ENCODE data around the gene TAF11L5. TPM values are rescaled to one million over a fixed set of nuclear protein-coding genes. Genes with fewer than 3 reads are reported as not detected.
"Not testable (repeated sequence)": the region's sequence is repeated elsewhere in the genome, so short reads cannot be mapped to it uniquely, and the experiment has no call there.

Gene TAF11L5
- total RNA-seq = not detected

DNA sequence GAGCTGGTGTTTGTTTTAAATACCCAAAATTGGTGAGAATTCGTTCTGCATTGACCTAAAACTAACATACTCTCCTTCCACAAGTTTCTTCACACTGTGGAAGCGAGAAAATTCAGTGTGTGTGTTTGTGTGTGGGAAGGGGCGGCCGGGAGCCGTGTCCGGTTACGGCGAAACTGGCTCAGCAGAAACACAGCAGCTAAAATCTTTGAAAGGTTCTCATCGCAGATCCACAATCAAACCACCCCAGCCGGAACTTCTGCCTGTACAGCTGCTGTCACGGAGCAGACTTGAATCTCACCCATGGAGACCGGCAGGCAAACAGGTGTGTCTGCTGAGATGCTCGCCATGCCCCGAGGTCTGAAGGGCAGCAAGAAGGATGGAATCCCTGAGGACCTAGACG, at the start of gene TAF11L5:
TSS of gene TAF11L5 (plus strand) at position 301 of the 400 bp plus-strand sequence.
- ATAC-seq; DNase-seq (ENCODE audit: low spot score); H3K36me3 Mint-ChIP-seq; H3K27me3 Mint-ChIP-seq; H3K9me3 Mint-ChIP-seq; H3K4me3 Mint-ChIP-seq; H3K4me1 Mint-ChIP-seq (ENCODE audit: low read depth in 2 of 2); H3K27ac Mint-ChIP-seq: not testable (repeated sequence)

DNA sequence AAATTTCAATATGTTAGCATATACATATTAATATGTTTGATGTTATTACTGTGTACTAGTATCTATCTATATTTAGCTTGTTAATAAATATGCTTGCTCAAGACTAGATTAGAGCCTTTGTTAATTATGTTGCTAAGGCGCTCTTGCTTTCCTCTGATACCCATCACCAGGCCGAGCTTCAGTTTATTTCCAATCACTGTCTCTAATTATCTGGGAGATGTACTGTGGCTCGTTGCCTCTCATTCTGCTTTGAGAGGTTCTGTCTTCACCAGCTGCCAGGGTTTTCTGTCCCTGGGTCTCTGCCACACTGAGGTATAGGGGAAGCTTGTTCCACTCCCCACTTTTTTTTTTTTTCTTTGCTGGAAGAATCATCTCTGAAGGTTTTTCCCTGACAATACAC, 48.0 kb upstream of the TAF11L5 start:
- Mint-ChIP-seq H3K4me3 (no peak overlapping the region), H3K27me3 (no peaks in the 10 kb centered on the region), H3K27ac (no peak overlapping the region), H3K9me3 (peaks cover 8% of the 10 kb centered on the region), H3K4me1 (ENCODE audit: low read depth in 2 of 2) (no peaks in the 10 kb centered on the region), H3K36me3 (peaks cover 2% of the 10 kb centered on the region)
- ATAC-seq (no peak), DNase-seq (ENCODE audit: low spot score) (no peak)

DNA sequence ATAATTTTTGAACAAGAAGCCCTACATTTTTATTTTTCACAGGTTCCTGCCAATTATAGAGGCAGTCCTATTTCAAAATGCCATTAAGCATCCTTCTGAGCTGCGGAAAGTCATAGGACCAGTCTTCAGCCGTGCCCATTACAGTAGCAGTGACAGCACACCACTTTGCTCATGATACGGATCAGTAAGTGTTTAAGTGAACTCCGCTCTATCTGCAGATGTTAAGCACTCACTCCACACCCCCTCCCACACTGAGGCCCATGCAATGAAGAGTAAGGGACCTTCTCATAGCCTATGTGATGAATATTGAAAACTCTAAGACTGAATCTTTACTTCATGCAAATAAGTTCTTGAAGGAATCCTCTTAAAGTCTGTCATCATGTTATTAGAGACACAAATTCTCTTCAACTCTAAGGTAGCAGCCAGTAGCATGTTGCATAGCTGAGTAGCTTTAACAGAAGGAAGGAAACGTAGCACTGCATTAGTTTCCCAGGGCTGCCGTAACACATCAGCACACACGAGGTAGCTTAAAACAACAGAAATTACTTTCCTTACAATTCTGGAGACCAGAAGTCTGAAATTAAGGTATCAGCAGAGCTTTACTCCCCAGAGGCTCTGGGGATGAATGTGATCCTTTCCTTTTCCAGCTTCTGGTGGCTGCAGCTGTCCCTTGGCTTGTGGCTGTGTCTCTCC, 47.3 kb upstream of the TAF11L5 start:
- H3K36me3 Mint-ChIP-seq = no peaks in the 10 kb centered on the region
- DNase-seq (ENCODE audit: low spot score) = no peak
- peaks cover 6% of the 10 kb centered on the region for H3K9me3 Mint-ChIP-seq
- no peaks in the 10 kb centered on the region for H3K4me1 Mint-ChIP-seq (ENCODE audit: low read depth in 2 of 2)
- H3K27ac Mint-ChIP-seq = no peak overlapping the region
- ATAC-seq = no peak
- no peaks in the 10 kb centered on the region for H3K27me3 Mint-ChIP-seq
- no peak overlapping the region for H3K4me3 Mint-ChIP-seq

DNA sequence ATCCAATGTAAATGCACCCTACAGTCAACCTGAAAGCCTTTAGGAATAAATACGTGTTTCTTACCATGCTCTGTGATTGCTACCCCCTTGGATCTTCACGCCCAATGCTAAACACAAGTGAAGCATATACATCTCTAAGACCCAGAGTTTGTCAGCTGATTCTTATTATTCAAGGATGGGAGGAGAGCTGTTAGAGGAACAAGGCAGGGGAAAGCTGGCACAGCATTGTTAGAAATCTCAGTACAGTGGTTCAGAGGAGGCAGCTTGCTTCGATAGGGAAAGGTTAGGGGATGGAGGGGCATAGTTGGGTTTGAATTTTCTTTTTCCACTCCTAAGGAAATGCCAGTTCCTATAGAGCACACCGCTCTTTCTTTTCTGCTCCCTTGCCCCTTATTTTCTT, 43.7 kb upstream of the TAF11L5 start:
- ATAC-seq (no peak), DNase-seq (ENCODE audit: low spot score) (no peak)
- Mint-ChIP-seq H3K27ac (no peak overlapping the region), H3K4me3 (no peak overlapping the region), H3K36me3 (no peaks in the 10 kb centered on the region), H3K4me1 (ENCODE audit: low read depth in 2 of 2) (no peaks in the 10 kb centered on the region), H3K9me3 (peaks cover 6% of the 10 kb centered on the region), H3K27me3 (no peaks in the 10 kb centered on the region)

DNA sequence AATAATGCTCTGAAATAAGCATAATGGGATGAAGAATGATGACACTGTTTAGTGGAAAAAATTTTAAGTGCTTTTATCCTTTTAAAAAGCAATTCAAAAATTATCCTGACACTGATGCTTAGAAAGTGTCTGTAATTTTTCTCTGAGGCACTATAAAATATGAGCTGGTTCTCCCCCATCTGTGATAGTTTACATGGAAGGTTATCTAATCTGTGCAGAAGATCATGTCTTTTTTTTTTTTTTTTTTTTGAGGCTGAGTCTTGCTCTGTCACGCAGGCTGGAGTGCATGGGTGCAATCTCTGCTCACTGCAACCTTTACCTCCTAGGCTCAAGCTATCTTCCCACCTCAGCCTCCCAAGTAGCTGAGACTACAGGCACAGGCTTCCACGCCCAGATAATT, 42.2 kb upstream of the TAF11L5 start:
- Mint-ChIP-seq H3K9me3 (peaks cover 6% of the 10 kb centered on the region), H3K36me3 (no peaks in the 10 kb centered on the region), H3K4me3 (no peak overlapping the region), H3K27ac (no peak overlapping the region), H3K27me3 (no peaks in the 10 kb centered on the region), H3K4me1 (ENCODE audit: low read depth in 2 of 2) (no peaks in the 10 kb centered on the region)
- DNase-seq (ENCODE audit: low spot score) (no peak), ATAC-seq (no peak)

DNA sequence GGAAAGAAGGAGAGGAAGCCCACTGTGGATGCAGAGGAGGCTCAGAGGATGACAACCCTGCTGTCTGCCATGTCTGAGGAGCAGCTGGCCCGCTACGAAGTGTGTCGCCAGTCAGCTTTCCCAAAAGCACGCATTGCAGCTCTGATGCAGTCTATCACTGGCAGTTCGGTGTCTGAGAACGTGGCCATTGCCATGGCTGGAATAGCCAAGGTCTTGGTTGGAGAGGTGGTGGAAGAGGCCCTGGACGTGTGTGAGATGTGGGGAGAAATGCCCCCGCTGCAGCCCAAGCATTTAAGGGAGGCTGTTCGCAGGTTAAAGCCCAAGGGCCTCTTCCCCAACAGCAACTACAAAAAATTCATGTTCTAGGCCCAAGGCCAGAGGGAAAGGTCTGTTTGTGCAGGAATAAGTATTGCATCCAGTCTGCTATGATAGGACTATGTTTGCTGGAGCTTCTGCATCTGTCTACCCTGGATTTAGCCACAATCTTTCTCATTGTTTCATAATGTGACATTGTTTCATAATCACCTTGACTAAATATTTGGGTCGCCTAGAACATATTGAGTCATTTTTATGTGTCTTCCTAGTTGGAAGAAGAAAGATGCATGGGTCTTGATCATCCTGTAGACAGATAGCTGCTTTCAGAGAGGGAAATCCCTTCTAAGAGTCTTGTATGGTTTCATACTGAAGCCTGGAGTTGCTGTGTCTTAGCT, 38.4 kb upstream of the TAF11L5 start:
- H3K9me3 Mint-ChIP-seq; H3K4me1 Mint-ChIP-seq (ENCODE audit: low read depth in 2 of 2); H3K27me3 Mint-ChIP-seq; ATAC-seq; H3K36me3 Mint-ChIP-seq; H3K27ac Mint-ChIP-seq; DNase-seq (ENCODE audit: low spot score); H3K4me3 Mint-ChIP-seq: not testable (repeated sequence)

DNA sequence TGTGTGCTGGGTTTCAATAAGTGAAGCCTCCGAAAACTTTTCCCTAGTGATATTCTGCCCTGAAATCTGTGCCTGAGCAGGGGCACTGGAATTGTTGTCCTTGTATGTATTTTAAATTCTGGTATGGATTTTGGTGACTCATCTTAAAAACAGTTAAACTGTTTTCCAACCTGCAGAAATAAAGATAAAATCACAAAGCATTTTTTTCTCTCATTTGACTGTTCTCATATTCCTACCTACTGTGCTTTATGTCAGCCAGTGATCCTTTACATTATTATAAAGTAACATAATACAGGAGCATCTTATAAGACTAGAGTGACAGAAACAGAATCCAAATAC, 37.9 kb upstream of the TAF11L5 start:
- H3K4me1 Mint-ChIP-seq (ENCODE audit: low read depth in 2 of 2) = no peaks in the 10 kb centered on the region
- ATAC-seq = no peak
- no peak overlapping the region for H3K4me3 Mint-ChIP-seq
- peaks cover 11% of the 10 kb centered on the region for H3K9me3 Mint-ChIP-seq
- no peak overlapping the region for H3K27ac Mint-ChIP-seq
- H3K36me3 Mint-ChIP-seq = no peaks in the 10 kb centered on the region
- H3K27me3 Mint-ChIP-seq = no peaks in the 10 kb centered on the region
- DNase-seq (ENCODE audit: low spot score) = no peak

DNA sequence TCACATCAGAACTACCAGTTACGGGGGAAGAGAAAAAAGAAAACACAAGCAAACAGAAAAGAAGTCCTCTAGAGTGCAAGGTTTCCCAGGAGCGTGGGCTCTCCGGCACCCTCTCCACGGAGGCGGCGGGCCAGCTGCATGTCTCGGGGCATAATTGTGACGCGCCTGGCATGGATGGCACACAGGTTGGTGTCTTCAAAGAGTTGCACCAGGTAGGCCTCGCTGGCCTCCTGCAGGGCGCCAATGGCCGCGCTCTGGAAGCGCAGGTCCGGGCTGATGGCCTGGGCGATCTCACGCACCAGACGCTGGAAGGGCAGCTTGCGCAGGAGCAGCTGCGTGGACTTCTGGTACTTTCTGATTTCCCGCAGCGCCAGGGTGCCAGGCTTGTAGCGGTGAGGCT, 33.8 kb upstream of the TAF11L5 start:
- not testable (repeated sequence) for H3K27ac Mint-ChIP-seq; H3K4me1 Mint-ChIP-seq (ENCODE audit: low read depth in 2 of 2); H3K4me3 Mint-ChIP-seq; ATAC-seq; H3K27me3 Mint-ChIP-seq; H3K36me3 Mint-ChIP-seq; DNase-seq (ENCODE audit: low spot score)
- H3K9me3 Mint-ChIP-seq = peaks cover 17% of the 10 kb centered on the region

DNA sequence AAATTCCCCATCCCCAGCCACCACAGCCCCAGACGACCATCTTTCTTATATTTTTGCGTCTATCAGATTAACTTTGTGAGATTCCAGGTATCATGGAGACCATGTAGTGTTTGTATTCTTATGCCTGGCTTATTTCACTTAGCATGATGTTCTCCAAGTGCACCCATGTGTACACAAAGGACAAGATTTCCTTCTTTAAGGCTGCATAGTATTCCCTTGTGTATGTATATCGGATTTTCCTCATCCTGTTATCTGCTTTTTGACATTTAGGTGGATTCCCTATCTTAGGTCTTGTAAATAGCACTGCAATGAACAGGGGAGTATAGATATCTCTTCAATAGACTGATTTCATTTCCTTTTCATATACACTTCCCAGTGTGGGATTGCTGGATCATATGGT, 32.3 kb upstream of the TAF11L5 start:
- H3K4me3 Mint-ChIP-seq = no peak overlapping the region

DNA sequence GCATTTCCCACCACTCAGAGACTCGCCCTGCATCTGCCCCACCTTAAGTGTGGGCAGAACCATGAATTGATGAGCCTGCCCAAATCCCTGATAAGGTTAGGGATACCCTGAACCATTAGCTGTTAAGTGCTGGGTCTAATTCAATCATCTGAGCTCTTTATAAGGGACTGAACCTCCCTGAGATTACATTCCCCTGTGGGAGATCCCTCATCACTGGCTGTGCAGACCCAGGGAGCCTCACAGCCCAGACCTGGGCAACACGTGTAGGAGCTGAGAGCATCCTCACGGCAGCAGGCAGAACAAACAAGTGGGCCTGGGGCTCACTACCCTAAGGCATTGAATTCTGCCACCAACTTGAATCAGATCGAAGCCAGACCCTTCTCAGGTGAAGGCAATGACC, 27.6 kb upstream of the TAF11L5 start:
- Mint-ChIP-seq H3K4me1 (ENCODE audit: low read depth in 2 of 2) (no peaks in the 10 kb centered on the region), H3K27me3 (no peaks in the 10 kb centered on the region), H3K4me3 (no peak overlapping the region), H3K9me3 (peaks cover 19% of the 10 kb centered on the region), H3K36me3 (peaks cover 5% of the 10 kb centered on the region), H3K27ac (no peak overlapping the region)
- no peak for DNase-seq (ENCODE audit: low spot score)
- no peak for ATAC-seq

More for the DNA sequence above, 32.3 kb upstream of the TAF11L5 start:
- peaks cover 16% of the 10 kb centered on the region for H3K9me3 Mint-ChIP-seq
- H3K36me3 Mint-ChIP-seq = peaks cover 5% of the 10 kb centered on the region
- H3K27ac Mint-ChIP-seq = no peak overlapping the region
- no peaks in the 10 kb centered on the region for H3K27me3 Mint-ChIP-seq
- H3K4me1 Mint-ChIP-seq (ENCODE audit: low read depth in 2 of 2) = no peaks in the 10 kb centered on the region
- no peak for DNase-seq (ENCODE audit: low spot score)
- ATAC-seq = no peak

DNA sequence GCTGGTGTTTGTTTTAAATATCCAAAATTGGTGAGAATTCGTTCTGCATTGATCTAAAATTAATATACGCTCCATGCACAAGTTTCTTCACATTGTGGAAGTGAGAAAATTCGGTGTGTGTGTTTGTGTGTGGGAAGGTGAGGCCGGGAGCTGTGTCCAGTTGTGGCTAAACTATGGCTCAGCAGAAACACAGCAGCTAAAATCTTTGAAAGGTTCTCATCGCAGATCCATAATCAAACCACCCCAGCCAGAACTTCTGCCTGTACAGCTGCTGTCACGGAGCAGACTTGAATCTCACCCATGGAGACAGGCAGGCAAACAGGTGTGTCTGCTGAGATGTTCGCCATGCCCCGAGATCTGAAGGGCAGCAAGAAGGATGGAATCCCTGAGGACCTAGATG, 27.1 kb upstream of the TAF11L5 start, which contains the start of gene TAF11L2:
TSS of gene TAF11L2 (plus strand) at position 301 of the 400 bp plus-strand sequence.
- H3K36me3 Mint-ChIP-seq; H3K27me3 Mint-ChIP-seq; H3K4me1 Mint-ChIP-seq (ENCODE audit: low read depth in 2 of 2); H3K27ac Mint-ChIP-seq; H3K4me3 Mint-ChIP-seq; DNase-seq (ENCODE audit: low spot score); ATAC-seq: not testable (repeated sequence)
- peaks cover 15% of the 10 kb centered on the region for H3K9me3 Mint-ChIP-seq

DNA sequence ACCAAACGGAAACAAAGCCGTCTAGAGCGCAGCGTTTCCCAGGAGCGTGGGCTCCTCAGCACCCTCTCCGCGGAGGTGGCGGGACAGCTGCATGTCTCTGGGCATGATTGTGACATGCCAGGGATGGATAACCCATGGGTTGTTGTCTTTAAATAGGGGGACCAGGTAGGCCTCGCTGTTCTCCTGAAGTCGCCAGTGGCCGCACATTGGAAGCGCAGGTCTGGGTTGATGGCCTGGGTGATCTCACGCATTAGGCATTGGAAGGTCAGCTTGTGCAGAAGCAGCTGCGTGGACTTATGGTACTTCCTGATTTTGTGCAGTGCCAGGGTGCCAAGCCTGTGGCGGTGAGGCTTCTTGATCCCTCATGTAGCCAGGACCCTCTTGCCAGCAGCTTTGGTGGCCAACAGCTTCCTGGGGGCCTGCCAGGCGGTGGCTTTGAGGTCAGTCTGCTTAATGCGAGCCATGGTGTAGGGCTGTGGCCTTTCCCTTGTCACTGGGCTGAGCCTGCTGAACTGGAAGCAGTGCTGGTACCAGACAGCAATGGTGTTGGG, 13.2 kb upstream of the TAF11L5 start:
- Mint-ChIP-seq H3K4me1 (ENCODE audit: low read depth in 2 of 2) (no peaks in the 10 kb centered on the region), H3K9me3 (peaks cover 12% of the 10 kb centered on the region), H3K27me3 (no peaks in the 10 kb centered on the region), H3K4me3 (no peak overlapping the region), H3K36me3 (no peaks in the 10 kb centered on the region), H3K27ac (no peak overlapping the region)
- DNase-seq (ENCODE audit: low spot score) (no peak), ATAC-seq (no peak)

DNA sequence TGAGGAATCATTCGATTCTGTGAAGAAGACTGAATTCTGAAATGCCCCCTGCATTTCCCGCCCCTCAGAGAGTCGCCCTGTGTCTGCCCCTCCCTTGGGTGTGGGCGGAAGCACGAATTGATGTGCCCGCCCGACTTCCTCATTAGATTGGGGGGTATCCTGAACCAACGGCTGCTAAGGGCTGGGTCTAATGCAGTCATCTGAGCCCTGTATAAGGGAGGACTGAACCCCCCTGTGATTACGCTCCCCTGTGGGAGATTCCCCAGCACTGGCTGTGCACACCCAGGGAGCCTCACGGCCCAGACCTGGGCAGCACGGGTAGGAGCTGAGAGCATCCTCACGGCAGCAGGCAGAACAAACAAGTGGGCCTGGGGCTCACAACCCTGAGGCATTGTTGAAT, 7.5 kb upstream of the TAF11L5 start:
- H3K4me1 Mint-ChIP-seq (ENCODE audit: low read depth in 2 of 2); H3K9me3 Mint-ChIP-seq; H3K27me3 Mint-ChIP-seq; H3K27ac Mint-ChIP-seq; DNase-seq (ENCODE audit: low spot score); ATAC-seq; H3K4me3 Mint-ChIP-seq; H3K36me3 Mint-ChIP-seq: not testable (repeated sequence)

DNA sequence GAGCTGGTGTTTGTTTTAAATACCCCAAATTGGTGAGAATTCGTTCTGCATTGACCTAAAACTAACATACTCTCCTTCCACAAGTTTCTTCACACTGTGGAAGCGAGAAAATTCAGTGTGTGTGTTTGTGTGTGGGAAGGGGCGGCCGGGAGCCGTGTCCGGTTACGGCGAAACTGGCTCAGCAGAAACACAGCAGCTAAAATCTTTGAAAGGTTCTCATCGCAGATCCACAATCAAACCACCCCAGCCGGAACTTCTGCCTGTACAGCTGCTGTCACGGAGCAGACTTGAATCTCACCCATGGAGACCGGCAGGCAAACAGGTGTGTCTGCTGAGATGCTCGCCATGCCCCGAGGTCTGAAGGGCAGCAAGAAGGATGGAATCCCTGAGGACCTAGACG, 7.0 kb upstream of the TAF11L5 start, which contains the start of gene TAF11L3:
TSS of gene TAF11L3 (plus strand) at position 301 of the 400 bp plus-strand sequence.
- H3K36me3 Mint-ChIP-seq; DNase-seq (ENCODE audit: low spot score); ATAC-seq; H3K4me3 Mint-ChIP-seq; H3K9me3 Mint-ChIP-seq; H3K27me3 Mint-ChIP-seq; H3K4me1 Mint-ChIP-seq (ENCODE audit: low read depth in 2 of 2); H3K27ac Mint-ChIP-seq: not testable (repeated sequence)

Measured in natural killer cell treated with Interleukin-12 subunit alpha and Interleukin-12 subunit beta and Interleukin-15 and Interleukin-18, amount 100 ng/mL, for 72 hours (primary cell).